NCI-H748 (cell line): ENCODE data around the gene FBXL16.
A peak's percentile ranks its signal among the peaks of the same experiment; 100 is the strongest.

Experiments used
- DNase-seq: peaks from one replicate; lab custom pipeline; 2025; ENCODE audit not compliant: unreplicated experiment; lab: John Stamatoyannopoulos, UW

FBXL16 gene

DNA sequence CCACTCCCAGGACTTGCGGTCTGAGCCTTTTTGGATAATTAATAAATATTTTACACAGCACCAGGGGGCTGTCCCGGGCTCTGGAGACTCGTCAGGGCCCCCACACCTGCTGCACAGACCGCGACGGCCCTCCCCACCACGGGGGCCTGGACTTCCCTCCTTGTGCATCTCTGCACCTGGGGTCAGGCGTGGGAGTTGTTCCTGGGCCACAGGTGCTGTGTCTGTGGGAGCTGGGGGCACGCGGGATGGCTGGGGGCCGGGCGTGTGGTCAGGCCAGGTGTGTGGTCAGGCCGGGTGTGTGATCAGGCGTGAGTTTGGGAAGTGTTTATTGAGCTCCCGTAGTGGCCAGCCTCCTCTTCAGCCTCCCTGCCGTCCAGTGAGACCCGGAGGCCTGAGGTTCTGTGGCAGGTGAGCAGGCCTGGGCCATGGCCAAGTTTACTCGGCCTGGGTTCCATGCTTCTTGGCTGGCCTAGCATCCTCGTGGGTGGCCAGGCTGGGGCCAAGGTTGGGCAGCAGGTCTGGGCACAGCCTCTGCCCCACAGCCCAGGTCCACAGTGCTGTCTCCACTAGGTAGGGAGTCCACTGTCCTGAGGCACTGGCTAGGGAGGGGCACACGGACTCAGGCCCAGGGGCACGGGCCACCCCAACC, 27.3 kb downstream of the FBXL16 start:
- DNase-seq: no peak

DNA sequence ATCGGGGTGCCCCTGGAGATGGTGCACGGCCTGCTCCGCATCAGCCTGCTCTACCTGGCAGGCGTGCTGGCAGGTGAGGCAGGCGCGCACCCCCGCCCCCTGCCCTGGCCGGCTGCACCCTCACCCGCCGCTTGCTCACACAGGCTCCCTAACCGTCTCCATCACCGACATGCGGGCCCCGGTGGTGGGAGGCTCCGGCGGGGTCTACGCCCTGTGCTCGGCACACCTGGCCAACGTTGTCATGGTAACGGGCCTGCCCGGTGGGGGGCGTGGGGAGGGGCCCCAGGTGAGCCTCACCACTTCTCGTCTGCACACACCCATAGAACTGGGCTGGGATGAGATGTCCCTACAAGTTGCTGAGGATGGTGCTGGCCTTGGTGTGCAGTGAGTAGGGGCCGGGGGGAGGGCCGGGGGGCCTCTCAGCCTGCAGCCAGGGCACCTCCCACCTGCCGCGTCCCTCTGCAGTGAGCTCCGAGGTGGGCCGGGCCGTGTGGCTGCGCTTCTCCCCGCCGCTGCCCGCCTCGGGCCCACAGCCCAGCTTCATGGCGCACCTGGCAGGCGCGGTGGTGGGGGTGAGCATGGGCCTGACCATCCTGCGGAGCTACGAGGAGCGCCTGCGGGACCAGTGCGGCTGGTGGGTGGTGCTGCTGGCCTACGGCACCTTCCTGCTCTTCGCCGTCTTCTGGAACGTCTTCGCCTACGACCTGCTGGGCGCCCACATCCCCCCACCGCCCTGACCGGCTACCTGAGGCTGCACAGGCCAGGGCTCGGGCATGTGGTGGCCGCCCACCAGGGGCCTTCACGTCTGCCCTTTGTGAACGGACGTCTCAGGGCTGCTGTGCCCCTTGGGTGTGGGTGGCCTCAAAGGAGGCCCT, 28.0 kb downstream of the FBXL16 start:
- DNase-seq: peak; percentile 79

DNA sequence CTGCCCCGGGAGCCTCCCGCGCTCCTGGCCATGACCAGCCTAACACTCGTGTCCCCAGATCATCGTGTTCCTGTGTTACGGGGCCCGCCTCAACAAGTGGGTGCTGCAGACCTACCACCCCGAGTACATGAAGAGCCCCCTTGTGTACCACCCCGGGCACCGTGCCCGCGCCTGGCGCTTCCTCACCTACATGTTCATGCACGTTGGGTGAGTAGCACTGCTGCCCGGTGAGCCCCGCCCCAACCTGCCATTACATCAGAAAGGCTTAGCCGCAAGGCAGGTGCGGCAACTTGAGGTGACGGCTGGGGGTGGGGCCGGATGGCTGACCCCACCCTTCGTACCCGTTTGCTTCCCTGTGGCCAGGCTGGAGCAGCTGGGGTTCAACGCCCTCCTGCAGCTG, 28.7 kb downstream of the FBXL16 start:
- DNase-seq: peak; percentile 86

DNA sequence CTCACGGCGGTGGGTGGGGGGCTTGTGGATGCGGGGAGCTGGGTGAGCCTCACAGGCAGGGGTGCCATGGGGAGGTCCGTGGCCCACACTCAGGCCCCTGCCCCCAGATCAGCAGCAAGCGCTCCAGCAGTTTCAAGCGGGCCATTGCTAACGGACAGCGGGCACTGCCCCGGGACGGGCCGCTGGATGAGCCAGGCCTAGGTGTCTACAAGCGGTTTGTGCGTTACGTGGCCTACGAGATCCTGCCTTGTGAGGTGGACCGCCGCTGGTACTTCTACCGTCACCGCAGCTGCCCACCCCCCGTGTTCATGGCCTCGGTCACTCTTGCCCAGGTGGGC, 29.1 kb downstream of the FBXL16 start:
- no peak for DNase-seq

DNA sequence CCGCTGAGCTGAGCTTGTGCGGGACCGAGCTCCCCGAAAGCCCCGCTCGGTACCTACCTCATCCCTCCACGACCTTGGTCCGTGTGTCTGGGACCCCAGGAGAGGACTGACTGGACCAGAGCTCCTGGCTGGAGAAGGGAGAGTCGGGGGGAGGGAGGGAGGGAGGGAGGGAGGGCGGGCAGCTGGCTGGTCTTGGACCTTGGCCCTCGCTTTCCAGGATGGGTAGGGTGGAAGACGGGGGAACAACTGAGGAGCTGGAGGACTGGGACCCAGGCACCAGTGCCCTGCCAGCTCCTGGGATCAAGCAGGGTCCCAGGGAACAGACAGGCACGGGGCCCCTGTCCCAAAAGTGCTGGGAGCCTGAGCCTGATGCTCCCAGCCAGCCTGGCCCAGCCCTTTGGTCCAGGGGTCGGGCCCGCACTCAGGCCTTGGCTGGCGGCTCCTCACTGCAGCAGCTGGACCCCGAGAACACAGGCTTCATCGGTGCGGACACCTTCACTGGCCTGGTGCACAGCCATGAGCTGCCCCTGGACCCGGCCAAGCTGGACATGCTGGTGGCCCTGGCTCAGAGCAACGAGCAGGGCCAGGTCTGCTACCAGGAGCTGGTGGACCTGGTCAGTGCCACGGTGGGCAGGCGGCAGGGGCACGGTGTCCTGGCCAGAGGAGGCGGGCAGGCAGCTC, 29.6 kb downstream of the FBXL16 start:
- no peak for DNase-seq

DNA sequence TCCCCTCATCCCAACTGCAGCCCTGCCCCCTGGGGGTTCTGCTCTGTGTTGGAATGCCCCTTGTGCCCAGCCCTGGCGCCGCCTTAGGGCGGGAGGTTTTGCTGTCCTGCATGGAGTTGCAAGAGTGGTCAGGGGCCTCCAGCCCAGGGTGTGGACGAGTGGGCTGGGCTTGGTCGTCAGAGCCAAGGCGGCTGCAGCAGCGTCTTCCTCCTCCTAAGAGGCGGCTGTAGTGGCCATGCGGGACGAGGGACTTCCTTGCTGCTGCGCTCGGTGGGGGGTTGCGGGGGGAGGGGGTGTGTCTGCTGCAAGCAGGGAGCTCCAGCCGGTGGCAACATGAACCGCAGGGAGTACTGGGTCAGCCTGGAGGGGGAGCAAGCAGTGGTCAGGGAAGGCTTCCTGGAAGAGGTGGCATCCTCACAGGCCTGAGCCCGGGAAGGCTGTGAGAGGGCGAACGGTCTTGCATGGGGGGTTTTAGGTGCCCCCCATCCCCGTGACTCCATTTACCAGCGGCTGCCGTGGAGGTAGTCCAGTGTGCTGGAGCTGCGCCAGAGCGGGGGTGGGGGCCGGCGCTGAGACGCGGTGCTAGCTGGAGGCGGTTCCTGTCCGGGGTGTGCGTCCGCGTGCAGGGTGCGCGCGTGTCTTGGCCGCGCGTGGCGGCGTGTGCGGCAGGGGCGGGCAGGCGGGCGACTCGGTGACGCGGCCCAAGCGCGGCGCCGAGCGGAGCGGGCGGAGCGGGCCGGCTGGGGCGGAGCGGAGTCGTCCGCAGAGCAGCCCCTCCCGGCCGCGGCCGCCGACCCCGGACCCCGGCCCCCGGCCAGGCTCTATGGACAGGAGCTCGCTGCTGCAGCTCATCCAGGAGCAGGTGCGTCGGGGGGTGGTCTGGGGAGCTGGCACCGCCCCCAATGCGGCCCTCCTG, 30.4 kb downstream of the FBXL16 start, which contains the start of gene RHBDL1:
Gene RHBDL1 (plus strand): TSS at position 704 of the 916 bp plus-strand sequence. CDS start 120 bp downstream, at position 824.
- peak; percentile 20 for DNase-seq

DNA sequence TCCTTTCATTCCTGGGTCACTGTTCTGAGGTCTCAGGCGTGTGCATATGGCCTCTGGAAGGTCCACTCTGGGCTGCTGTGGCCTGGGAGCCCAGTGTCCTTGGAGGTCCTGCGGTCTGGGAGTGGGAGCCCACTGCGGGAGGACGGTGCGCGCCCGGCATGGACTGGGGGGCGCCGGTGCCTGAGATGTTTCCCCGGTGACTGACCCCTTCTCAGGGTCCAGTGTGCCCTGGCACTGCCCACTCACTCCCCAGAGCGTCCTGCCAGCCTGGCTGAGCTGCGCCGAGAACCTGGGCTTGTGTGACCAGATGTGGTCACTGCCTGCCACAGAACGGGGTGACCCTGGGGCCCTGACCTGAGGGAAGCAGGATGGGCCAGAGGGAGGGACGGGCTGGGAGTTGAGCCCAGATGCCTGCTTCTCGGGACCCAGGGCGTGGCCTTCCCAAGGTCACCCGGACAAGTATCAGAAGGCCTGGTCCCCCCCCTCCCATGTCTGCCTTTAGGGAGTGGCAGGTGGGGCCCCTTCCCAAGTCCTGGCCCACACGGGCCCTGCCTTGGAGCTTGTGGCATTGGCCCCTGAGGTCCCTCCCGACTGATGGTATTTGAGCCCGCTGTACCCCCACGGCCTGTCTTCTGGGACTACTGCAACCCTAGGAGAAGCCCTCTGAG, 31.3 kb downstream of the FBXL16 start:
- DNase-seq: no peak

DNA sequence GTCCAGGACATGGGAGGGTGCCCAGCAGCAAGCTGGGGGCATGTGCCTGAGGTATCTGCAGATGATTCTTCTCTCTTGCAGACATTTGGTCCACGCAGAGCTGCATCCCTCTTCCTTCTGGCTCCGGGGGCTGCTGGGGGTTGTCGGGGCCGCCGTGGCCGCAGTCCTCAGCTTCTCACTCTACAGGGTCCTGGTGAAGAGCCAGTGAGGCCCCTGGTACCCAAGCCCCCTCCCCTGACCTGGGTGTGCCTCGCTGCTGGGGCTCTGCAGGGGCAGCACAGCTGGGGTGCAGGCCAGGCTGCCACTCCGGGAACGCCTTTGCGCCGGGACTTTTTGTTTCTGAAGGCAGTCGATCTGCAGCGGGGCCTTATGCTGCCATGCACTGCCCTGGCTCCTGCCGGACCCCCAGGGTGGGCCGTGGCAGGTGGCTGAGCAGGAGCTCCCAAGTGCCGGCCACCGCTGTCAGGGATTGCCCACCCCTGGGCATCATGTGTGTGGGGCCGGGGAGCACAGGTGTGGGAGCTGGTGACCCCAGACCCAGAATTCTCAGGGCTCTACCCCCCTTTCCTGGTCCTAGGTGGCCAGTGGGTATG, 32.1 kb downstream of the FBXL16 start:
- DNase-seq: no peak

DNA sequence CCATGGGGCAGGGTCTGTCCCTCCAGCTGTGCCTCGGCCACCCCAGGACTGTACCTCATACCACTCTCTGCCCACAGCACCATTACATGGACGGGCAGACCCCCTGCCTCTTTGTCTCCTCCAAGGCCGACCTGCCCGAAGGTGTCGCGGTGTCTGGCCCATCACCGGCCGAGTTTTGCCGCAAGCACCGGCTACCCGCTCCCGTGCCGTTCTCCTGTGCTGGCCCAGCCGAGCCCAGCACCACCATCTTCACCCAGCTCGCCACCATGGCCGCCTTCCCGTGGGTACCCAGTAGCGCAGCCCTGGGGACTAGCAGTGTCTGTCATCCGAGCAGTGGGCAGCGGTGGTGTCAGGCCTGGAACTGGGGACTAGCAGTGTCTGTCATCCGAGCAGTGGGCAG, 32.8 kb downstream of the FBXL16 start:
- DNase-seq: no peak

DNA sequence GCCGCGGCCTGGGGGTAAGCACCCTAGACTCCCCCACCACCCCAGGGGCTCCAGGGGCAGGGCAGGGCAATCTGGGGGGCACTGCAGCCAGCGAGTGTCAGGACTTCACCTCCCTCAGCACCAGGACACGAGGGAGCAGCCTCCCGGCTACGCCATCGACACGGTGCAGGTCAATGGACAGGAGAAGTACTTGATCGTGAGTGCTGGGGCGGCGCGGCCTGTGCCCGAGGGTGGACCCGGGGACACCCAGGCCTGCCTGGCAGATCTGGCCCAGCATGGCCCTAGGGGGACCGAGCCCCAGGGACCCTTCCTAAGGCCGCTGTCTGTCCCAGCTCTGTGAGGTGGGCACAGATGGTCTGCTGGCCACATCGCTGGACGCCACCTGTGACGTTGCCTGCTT, 33.2 kb downstream of the FBXL16 start:
- no peak for DNase-seq

DNA sequence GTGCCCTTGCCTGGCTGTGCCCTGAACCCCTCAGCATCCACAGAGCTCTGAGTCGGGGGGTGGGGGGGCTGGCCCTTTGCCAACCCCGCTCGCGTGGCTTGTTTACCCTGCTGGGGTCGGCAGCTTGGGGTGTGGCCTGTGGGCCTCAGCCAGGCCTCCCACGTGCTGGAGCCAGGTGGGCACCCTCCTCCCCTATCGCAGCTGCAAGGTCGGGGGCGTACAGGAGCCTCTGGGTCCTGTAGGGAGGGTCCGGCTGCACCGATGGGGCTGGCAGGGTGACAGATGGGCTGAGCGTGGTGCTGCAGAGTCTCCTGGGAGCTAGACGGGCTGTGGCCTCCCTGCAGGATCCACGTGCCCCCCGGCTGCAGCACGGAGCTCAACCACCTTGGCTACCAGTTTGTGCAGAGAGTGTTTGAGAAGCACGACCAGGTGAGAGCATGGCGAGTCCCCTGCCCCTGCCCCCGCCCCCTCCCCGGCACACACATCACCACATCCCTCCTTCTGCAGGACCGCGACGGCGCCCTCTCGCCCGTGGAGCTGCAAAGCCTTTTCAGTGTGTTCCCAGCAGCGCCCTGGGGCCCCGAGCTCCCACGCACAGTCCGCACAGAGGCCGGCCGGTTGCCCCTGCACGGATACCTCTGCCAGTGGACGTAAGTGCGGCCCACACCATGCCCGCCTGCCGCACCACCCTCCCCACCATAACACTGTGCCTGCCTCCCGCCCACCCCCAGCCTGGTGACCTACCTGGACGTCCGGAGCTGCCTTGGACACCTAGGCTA, 34.1 kb downstream of the FBXL16 start:
- no peak for DNase-seq

DNA sequence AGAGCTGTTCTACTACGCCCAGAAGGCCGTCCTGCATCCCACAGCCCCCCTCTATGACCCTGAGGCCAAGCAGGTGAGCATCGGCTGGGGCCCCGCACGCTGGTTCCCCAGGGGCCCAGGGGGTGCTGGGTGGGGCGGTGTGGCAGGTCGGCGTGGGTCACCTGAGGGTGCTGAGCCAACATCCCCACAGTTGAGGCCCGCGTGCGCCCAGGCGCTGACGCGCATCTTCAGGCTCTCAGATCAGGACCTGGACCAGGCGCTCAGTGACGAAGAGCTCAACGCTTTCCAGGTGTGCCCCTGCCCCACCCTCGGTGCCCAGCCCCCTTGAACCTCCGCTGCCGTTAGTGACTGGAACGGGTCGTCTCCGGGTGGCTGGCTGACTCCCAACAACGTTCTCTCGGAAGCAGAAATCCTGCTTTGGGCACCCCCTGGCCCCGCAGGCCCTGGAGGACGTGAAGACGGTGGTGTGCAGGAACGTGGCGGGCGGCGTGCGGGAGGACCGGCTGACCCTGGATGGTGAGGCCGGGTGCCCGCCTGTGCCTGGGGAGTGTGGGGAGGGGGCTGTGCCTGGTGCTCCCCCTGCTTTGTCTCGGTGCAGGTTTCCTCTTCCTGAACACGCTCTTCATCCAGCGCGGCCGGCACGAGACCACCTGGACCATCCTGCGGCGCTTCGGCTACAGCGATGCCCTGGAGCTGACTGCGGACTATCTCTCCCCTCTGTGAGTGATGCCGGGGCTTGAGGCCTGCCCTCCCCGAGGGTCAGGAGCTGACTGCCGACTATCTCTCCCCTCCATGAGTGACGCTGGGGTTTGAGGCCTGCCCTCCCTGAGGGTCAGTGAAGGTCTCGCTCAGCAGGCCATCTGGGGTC, 34.9 kb downstream of the FBXL16 start:
- DNase-seq: no peak

DNA sequence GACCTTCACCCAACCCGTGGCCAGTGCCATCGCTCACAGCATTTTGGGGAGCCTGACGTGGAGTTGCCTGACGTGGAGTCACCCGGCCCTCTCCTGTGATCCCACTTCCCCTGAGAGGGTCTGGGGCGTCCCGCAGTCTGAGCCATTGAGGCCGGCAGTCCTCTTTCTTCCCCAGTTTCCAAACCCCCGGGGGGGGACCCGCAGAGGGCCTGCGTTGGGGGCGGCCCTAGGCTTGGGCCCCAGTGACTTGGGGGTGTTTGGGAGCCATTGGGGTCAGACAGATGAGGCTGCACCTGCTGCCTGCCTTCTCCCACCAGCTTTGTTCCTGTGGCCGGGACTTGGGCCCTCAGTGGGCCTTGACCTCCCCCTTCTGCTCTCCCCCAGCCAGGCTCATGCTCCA, 35.9 kb downstream of the FBXL16 start:
- no peak for DNase-seq

DNA sequence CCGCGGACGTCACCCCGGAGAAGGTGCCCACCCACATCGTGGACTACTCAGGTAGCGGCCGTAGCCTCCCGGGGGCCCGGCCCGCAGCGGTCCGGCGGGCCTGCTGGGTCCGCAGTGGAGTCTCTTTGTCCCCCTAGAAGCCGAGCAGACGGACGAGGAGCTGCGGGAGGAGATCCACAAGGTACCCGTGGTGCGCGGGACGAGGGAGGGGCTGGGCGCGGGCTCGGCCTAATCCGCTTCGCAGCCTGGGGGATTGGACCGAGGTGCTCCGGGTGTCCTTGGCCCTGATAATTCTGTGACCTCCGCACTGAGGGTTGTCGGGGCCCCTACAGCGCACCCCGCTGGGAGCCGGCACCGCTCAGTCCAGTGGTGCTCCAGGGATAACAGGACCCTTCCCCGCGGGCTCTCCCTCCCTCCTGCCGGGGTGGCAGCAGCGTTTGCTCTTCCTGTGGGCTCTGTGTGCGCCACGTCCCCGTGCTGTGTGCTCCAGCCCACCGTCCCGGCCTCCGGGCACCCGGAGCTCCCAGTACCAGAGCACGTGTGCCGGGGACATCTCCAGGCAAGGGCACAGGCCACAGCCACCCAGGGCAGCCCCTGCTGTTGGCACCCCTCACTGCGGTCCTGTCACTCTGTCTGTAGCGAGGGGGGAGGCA, 37.0 kb downstream of the FBXL16 start:
- DNase-seq: no peak

DNA sequence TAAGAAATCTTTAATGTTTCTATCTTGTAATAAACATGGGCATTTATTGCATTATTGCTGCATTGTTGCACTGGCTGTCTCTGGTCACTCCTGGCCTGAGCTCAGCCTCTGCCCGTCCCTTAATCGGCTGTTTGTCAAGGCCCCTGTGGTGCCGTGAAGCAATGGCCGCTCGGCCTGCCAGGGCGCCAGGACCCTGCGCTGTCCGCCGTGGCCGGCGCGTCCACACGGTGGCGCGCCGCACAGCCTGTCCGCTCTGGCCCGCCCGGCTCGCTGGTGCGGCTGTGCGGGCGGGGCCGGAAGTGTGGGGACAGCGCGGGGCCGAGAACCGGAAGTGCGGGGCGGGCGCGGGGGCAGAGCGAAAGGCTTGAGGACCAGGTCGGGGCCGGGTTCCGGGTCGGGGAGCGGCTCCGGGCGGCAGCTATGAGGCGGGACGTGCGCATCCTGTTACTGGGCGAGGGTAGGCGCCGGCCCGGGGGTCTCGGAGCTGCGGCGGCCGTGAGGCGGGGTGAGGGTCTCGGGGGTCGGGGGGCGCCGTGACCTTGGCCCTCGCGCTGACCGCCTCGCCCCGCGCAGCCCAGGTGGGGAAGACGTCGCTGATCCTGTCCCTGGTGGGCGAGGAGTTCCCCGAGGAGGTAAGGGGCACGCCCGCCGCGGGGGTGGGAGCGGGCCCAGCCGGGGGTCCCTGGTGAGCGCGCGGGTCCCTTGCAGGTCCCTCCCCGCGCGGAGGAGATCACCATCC, 37.7 kb downstream of the FBXL16 start, which contains the start of gene RHOT2:
Gene RHOT2 (plus strand): TSS at position 353 of the 739 bp plus-strand sequence. CDS start 68 bp downstream, at position 421.
- DNase-seq: peak; percentile 90

DNA sequence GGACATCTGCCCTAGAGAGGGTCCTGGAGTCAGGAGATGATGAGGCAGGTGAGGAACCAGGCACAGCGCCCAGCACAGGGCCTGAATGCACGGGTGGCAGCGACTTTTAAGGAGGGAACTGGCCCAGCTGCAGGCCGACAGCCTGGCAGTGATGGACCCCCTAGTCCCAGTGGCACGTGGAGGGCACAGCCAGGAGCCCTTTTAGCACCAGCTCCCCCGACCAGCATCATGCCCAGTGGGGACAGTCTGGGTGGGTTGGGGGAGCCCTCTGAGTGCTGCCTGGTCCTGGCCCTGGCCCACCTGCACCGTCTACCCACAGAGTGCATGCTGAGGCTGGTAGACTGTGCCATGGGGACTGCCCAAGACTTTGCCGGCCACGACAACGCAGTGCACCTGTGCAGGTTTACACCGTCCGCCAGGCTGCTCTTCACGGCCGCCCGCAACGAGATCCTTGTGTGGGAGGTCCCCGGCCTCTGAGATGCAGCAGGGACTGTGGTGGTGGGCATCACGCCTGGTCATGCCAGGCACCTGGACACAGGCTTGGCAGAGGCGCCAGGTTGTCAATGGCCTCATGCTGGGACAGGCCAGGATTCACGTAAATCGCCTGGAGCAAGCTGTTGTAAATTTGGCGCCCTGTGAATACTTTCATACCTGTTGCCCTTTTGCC, 38.4 kb downstream of the FBXL16 start:
- DNase-seq: no peak
